GM19043 (cell line): Measurements from ENCODE around the gene ULBP1.
"Not testable (repeated sequence)": the region's sequence is repeated elsewhere in the genome, so short reads cannot be mapped to it uniquely, and the experiment has no call there.

Source experiments
- ATAC-seq: cut with Tn5 transposase; IDR thresholded peaks from one replicate; pipeline ENCODE4 v1.9.1; 2021; ENCODE audit warnings: low read depth; ENCODE audit not compliant: unreplicated experiment

Gene ULBP1

DNA sequence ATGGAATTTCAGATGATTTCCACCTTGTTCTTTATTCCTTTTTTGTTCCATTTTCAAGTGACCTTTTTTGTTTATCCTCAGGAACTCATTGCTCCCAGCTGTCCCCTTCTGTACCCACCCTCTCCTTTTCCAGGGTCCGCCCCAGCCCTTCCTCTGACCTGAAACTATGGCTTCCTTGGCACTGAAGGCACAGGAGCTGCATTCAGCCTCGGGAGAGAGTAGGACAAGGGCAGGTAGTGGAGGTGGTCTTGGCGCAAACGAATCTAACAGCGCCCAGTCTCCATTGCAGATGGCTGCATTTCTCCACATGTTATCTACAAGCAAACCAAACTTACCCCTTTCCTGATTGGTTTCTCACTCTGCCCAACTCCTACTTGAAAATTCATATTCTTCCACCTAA is 30.7 kb upstream of the ULBP1 start:
- no peak for ATAC-seq

DNA sequence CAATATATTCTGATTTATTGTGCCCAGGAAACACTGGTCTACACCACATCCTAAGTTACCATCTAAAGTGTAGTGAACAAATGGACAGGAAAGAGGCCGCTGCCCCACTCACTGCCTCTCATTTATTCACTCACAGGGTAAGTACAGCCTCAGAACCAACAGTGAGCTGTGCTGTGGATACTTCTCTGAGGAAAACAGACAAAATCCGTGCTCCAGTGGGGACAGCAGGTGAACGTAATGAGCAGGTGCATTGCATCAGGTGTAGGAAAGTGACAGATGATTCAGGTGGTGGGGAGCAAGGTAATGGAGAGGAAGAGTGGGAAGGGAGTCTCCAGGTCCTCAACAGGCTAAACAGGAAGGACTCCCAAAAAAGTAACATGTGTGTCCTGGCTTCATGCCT is 30.3 kb upstream of the ULBP1 start:
- no peak for ATAC-seq

DNA sequence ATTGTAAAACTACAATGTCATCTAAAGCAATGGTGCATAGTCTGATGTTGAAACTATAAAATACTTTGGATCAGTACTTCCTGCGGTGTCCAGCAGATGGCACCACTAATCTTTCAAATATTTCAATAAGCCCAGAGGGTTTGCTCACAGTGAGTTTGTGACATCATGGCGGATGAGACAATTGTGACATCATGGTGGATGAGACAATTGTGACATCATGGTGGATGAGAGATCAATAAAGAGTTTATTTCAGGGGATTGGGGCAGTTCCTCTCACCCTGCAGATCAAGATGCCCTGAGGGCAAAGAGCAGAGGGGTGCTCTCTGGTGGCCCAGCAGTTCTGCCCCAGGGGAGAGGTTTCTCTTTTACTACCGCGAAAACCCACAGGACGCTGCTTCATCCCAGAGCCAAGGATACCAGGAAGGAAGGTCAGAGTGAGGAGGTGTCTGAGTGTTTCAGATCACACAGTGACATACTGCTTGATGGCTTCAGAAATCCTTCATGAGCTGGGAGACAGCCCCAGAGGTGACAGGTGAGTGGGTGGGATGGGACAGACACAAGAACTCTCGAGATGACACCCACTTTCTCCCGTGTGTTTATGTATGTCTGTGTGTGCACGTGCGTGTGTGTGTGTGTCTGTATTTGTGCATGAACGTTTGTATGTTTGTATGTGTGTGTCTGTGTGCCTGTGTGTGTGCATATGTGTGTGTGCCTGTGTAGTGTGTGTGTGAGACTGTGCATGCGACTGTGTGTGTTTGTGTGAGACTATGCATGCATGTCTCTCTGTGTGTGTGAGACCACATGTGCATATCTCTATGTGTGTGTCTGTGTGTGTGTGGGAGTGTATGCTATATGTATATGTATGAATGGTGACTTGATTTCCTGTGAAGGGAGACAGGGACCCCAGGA is 29.2 kb upstream of the ULBP1 start:
- no peak for ATAC-seq

DNA sequence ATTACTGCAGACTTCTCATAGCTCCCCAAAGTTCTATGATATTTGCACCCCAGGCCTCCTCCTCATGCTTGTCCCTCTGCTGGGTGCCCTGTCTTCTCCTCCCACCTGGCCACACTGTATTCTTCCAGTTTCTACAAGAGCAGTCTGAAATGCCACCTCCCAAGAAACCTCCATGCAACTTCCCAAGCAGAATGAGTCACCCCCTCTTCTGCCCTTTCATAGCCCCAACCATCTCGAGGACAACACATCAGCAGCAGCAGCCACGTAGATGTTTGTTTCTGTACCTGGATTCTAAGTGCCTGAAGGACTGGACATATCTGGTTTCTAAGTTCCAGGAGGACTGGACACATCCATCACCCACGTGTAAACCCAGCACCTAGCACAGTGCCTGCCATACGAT is 28.5 kb upstream of the ULBP1 start:
- no peak for ATAC-seq

DNA sequence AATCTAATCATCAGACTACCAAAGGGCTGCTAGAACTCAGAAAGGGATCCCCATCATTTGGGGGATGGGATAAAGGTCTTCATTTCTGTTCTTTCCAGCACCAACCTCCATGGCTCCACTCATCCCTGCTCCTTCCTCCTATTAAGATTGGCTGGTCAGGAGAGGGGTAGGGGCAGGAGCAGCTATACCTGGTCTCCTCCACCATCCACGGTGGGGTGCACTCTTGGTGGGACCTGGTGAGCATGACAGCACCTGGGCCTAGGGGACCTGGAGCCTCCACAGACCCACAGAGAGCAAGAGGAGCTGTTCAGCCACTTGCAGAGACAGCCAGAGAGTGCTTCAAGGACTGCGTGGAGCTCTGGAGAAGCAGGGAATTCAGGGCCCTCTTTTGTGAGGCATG is 28.1 kb upstream of the ULBP1 start:
- ATAC-seq: no peak

DNA sequence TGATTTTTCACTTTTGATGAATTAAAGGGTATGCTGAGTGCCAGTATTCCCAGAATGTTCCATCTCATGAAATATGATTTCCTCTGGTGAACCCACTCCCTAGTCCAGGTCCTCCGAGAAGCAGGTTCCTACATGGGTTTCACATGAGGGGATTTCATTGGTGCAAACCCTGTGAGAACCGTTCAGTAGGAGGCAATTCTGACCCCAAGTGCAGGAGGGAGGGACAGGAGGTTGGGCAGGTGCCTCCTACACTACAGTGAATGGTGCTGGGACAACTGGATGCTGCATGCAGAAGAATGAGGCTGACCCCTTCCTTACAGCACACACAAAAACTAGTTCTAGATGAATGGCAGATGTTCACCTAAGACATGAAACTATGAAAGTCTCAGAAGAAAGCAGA is 27.0 kb upstream of the ULBP1 start:
- ATAC-seq: no peak

DNA sequence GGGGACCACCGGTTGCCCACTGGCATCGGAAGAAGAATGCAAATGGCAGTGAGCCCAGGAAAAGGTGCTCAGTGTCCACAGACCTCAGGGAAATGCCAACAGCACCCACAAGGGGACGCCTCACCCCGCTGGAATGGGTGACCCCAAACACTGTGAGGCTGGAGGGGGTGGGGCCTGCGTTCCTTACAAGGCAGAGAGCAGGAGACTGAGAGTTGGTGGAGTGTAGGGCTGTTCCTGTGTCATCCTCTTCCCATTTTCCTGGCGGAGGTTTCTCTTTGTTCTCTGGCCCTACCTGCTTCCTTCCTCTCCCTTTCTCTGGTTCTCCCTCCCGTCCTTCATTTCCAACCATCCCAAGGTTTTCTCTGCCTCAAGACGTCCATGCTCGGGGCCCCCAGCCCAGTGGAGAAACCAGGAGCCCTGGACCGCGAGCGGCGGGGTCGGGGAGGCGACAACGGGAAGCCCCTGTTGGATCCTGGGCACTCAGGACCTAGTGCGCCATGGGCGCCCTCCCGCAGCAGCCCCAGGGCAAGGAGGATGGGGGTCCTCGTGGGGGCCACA is 25.7 kb upstream of the ULBP1 start:
- not testable (repeated sequence) for ATAC-seq

DNA sequence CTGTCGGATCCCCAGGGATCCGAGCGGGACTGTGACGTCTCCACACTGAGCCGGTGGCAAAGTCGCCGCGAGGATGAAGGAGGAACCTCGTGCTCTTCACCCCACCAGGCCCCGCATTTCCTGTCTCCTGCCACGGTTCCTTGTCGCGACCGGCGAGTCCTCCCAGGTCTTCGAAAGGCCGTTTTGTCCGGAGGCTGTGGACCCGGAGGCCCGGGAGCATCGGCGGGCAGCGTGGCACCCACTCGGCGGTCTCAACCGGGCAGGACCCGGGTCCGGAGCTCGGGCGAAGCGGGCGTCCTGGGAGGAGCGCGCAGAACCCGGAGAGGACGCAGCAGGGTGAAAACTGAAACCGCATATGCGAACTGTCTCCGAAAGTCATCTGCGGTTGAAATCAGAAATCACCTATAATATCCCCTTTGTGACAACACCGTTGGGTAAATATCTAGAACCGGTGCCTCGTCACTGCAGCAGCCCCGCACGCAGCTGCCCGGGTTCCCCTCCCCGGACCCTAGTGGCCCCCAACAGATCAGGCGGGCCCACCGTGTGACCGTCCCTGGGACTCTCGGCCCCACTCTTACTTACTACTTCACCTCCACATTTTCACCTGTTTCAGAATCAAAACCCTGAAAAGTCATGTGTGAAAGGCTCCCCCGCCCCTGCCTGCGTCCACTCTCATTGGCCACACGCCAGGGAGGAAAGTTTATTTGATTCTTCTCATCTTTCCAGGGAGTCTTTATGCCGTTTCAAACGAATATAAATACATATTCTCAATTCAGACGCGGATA is 25.0 kb upstream of the ULBP1 start:
- ATAC-seq: peak; percentile 80

DNA sequence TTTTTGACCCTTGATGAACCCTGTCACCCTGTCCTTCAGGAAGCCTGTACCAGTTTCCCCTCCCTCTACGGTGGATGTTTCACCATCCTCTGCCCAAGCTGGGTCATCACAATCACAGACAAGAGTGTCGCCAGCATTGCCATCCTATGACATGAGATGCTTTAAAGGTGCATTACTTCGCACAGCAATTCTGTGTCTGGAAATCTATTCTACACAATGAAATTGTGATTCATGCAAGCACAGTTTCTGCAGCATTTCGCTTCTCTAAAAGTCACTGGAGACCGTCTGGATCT is 24.4 kb upstream of the ULBP1 start:
- no peak for ATAC-seq

DNA sequence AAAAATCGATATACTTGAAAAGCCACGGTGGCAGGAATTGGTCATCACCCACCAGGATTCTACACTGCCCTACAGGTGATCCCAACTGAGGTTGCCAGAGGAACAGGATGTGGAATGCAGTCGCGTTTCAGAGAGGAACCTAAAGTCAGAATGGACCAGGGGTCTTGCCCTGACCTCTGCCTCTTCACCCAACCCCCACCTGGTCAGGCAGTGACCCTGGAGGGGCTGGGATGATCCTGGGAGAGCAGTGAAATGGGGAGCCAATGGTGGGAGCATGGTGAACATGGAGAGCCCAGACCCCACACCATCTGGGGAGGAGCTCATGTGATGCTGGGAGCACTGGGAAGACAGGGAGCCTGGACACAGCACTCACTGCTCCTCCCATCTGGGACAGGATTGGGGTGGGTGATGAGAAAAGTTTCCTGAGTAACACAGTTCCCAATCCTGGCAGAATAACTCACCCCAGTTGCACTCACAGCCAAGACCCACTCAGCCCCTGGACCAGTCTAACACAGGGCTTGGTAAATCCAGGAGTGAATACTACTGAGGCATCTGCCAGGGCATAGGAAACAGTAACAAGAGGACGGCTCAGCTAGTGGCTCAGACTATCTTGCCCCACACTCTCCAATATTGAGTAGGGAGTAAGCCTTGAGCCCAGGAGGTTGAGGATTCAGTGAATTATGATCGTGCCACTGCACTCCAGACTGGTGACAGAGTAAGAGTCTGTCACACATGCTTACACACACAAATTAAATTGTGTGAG is 23.7 kb upstream of the ULBP1 start:
- ATAC-seq: no peak

DNA sequence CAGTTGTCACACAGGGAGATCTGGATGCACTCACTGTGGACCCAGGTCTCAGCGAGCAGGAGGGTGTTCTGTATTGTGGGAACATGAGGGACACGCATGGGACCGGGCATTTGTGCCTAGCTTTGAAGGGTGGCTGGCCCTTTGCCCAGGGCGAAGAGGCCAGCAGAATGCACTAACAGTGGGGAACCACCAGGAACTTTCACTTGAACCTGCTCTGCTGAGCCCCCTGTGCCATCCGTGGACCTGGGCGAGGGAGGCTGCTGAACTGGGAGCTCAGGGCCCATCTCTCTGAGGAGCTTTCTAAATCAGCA is 23.1 kb upstream of the ULBP1 start:
- ATAC-seq: no peak

DNA sequence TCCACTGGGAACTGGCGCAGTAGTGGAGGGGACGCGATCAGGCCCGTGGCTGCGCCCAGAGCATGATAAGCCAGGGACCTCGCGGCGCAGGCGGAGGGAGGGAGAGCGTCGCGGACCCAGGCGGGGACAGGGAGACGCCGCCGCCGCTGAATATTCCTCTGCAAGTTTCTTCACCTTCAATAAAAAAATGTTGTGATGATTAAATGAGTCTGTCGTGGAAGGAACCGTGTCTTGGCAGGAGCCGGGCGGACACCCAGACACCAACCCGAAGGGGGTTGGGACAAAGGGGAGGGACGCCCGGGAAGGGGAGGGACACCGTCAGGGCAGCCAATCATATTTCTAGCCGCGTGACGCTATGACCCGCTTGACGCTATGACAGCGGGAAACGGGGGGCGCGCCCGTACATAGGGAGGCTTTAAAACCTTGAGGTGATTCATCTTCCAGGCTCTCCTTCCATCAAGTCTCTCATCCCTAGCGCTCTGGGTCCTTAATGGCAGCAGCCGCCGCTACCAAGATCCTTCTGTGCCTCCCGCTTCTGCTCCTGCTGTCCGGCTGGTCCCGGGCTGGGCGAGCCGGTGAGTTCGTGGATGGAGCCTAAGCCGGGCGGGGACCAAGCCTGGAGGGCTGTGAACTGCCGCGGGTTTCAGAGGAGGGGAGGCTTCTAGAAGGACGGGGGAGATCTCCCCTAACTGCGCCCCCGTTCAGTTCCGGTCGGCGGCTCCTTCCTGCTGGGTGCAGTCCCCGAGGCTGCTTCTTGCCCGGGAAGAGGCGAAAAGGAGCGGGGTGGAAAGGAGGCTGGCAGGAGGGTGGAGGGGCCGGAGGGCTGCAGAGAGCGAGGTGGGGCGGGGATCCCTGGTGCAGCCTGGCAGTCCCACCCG is 21.9 kb upstream of the ULBP1 start, which contains the start of gene ULBP2:
TSS of gene ULBP2 (plus strand) at position 432 of the 878 bp plus-strand sequence. CDS start at position 491, 59 bp downstream.
- no peak for ATAC-seq

DNA sequence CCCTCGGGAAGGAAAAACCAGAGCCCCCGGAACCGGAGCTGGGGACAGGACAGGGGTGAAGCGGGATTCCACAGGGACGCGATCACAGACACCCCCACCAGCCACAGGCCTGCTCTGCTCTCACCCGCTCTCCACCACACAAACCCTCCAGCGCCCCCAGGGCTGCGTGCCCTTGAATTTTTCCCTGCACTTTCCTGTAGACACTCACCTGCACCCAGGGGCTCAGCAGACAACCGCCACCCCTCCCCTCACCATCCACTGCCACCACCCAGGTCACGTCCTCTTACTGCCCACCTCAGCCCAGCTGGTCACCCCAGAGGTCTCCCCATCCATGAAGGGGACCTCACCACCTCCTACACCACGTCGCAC is 21.3 kb upstream of the ULBP1 start:
- ATAC-seq: no peak

DNA sequence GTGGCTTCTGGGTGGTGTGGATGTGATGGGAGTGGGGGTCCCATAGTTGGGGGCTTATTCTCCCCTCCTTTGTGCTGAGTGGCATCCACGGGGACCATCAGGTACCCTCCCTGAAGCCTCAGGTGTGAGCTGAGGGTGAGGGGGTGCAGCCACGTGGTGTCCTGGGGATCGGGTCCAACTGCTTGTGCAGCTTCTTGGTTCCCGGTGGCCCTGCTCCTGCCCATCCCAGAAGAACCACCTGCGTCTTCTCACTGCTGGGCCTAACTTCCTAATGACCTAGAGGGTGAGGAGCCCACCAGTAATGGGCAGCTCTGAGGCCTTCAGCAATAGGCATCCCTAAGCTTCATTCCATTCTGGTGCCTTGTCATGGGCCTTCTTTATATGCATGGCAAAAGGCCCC is 20.4 kb upstream of the ULBP1 start:
- ATAC-seq: not testable (repeated sequence)

DNA sequence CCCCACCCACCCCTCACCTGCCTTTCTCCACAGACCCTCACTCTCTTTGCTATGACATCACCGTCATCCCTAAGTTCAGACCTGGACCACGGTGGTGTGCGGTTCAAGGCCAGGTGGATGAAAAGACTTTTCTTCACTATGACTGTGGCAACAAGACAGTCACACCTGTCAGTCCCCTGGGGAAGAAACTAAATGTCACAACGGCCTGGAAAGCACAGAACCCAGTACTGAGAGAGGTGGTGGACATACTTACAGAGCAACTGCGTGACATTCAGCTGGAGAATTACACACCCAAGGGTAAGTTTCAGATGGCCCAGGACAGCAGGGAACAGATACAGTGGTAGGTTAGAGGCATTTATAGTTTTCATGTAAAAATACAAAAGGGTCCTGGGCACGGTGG is 18.5 kb upstream of the ULBP1 start:
- not testable (repeated sequence) for ATAC-seq

DNA sequence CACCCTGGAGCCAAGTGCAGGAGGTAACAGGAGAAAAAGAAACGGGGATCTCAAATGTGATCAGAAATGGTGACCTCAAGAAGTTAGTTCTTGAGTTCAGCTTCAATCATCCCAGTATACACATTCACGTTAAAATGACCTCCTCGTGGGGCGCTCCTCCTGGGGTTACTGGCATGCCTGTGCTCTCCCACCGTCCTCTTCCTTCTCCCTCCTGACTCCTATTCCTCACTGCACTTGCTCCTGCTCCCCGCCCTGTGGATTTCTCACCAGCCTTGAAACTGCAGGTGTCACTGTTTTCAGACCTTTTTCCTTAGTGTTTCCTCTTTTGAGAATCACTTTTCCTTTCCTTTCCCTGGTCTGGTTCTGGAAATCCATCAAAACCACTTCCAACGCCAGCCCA is 17.1 kb upstream of the ULBP1 start:
- ATAC-seq: not testable (repeated sequence)

DNA sequence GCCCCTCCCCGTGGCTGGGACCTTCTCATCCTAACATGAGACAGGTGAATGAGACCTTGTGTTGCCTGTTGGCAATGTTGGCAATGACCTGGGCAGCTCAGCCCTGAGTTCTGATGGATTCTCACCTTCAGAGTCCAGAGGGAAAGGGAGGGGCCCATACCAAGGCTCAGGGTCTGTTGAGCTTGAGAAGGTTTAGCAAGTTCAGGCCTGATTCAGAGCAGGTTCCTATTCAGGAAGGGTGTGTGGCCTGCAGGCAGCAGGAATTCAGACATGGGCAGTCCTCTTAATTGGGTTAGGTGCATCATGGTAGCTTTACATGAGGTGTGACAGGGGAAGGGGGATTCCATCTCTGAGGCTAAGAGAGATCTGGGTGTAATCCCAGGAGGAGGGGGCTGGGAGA is 16.2 kb upstream of the ULBP1 start:
- not testable (repeated sequence) for ATAC-seq

DNA sequence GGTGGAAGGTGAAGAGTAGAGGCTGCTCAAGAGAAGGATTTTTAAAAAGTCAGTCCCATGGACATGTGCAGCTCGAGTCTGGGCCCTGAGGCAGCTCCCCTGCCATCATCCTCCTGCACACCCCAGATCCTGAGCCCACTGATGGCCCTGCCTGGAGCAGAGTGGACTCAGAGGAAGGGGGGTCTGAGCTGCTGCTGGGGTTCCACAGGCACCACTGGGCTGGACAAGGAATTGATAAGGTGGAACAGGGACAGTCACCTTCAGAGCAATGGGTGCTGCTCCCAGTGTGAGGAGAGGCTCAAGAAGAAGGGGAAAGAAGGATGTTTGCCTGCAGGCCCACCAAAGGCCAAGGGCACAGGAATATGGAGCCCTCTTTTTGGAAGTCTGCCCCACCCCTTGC is 15.7 kb upstream of the ULBP1 start:
- no peak for ATAC-seq

DNA sequence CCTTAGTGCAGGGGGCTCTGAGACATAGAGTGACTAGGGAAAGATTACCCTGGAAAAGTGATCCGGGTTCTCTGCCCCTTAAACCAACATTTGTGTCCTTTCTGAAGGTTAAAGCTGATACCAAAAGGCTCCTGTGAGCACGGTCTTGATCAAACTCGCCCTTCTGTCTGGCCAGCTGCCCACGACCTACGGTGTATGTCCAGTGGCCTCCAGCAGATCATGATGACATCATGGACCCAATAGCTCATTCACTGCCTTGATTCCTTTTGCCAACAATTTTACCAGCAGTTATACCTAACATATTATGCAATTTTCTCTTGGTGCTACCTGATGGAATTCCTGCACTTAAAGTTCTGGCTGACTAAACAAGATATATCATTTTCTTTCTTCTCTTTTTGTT is 15.1 kb upstream of the ULBP1 start:
- no peak for ATAC-seq

DNA sequence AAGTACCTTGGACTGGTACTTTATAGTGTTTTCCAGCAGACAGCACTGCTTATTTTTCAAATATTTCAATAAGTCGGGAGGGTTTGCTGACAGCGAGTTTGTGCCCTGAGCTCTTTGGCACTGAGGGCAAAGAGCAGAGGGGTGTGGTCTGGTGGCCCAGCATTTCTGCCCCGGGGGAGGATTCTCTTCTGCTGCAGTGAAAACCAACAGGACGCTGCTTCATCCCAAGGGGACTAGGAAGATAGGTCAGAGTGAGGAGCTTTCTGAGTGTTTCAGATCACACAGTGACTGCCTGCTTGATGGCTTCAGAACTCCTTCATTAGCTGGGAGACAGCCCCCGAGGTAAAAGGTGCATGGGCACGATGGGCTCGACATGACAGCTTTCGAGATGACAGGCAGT is 13.3 kb upstream of the ULBP1 start:
- ATAC-seq: no peak
